Osteoblast (primary cell): ENCODE results near the gene TBC1D9. TPM values are rescaled to one million over a fixed set of nuclear protein-coding genes. Genes with fewer than 3 reads are reported as not detected.

ENCODE experiments used
- DNase-seq: peaks from one replicate; pipeline ENCODE4 v3.0.0; 2011; ENCODE audit warnings: low spot score, mixed read lengths; ENCODE audit not compliant: insufficient read length; ENCODE audit errors: missing footprints
- H2AFZ ChIP-seq: 2 replicates; pipeline ENCODE4 v1.6.0; 2011; ENCODE audit warnings: mild to moderate bottlenecking, low read length
- H3K27ac ChIP-seq: 2 replicates; pipeline ENCODE4 v1.5.1; 2011; ENCODE audit warnings: mild to moderate bottlenecking, low read depth, low read length, moderate library complexity
- H3K27me3 ChIP-seq: 2 replicates; pipeline ENCODE4 v1.6.0; 2012; ENCODE audit warnings: mild to moderate bottlenecking, control low read depth, inconsistent platforms, low read length, moderate library complexity; ENCODE audit not compliant: insufficient read depth
- H3K36me3 ChIP-seq: 2 replicates; pipeline ENCODE4 v1.5.1; 2011; ENCODE audit warnings: mild to moderate bottlenecking, low read length, control low read depth, moderate library complexity; ENCODE audit not compliant: insufficient read depth
- H3K4me1 ChIP-seq: 2 replicates; pipeline ENCODE4 v1.5.1; 2011; ENCODE audit warnings: mild to moderate bottlenecking, low read length, control low read depth, moderate library complexity; ENCODE audit not compliant: insufficient read depth
- H3K4me2 ChIP-seq: 2 replicates; pipeline ENCODE4 v1.6.0; 2011; ENCODE audit warnings: mild to moderate bottlenecking, low read length; ENCODE audit not compliant: insufficient read depth
- H3K4me3 ChIP-seq: fragments of 200-600 bp; sonication (generic); 3 replicates; pipeline ENCODE4 v1.5.1; 2012; ENCODE audit warnings: mild to moderate bottlenecking, low read length, inconsistent platforms; ENCODE audit not compliant: insufficient read depth
- H3K79me2 ChIP-seq: 2 replicates; pipeline ENCODE4 v1.6.0; 2012; ENCODE audit warnings: mild to moderate bottlenecking, low read length, control low read depth, inconsistent platforms; ENCODE audit not compliant: insufficient read depth
- H3K9me3 ChIP-seq: 2 replicates; pipeline ENCODE4 v1.5.1; 2011; ENCODE audit warnings: low read depth, low read length, control low read depth
- H4K20me1 ChIP-seq: 2 replicates; pipeline ENCODE4 v1.6.0; 2012; ENCODE audit warnings: mild to moderate bottlenecking, low read length, control low read depth; ENCODE audit not compliant: insufficient read depth
- total RNA-seq: library from RNA; depleted of rRNA; stranded (reverse); fragments of >200 nt; gene quantifications from 2 replicates; pipeline ENCODE4 v1.2.3, GENCODE V29; 2012
- TF ChIP-seq, protein P1 (sequence below): IDR thresholded peaks from 2 replicates; pipeline ENCODE4 v1.5.1; 2011; ENCODE audit warnings: mild to moderate bottlenecking, low read depth, low read length, moderate library complexity; ENCODE audit errors: extremely low read depth

Gene TBC1D9
- total RNA-seq, 1 donor, result 19.5 TPM

DNA sequence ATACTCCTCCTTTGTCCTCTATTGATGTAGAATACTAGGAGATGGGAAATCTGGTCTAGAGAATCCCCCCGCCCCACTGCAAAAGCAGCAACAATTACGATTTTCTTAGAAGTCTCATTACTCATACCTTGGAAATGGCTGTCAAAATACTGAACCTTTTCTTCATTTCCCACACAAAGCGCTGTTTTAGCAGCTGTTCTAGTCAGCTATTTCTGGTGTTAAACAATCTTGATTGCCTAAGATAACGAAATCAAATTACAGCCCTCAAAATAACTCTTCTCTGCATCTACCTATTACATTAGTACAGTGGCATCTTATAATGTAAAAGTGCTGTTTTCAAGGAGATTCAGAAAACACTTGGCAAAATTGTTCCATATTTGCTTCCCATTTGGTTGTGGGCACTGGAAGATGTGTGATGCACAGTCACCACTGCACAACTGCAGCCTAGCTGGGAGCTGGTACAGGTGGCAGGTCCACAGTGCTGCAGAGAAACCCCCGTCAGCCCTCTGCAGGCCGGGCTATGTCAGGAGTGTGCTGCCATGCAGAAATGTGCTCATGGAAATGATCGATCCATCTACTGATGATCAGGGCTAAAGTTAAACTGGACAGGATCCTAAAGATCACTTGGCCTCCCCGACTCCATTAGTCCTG, 50.4 kb downstream of the TBC1D9 start:
- H4K20me1 ChIP-seq, result peaks cover 9% of the 10 kb centered on the region
- H3K4me1 ChIP-seq, result no peaks in the 10 kb centered on the region
- no peaks in the 10 kb centered on the region for H3K36me3 ChIP-seq
- peaks cover 5% of the 10 kb centered on the region for H3K79me2 ChIP-seq
- no peak overlapping the region for H2AFZ ChIP-seq
- no peaks in the 10 kb centered on the region for H3K9me3 ChIP-seq
- H3K27me3 ChIP-seq, result no peaks in the 10 kb centered on the region
- no peak overlapping the region for H3K27ac ChIP-seq
- TF ChIP-seq, protein P1, sequence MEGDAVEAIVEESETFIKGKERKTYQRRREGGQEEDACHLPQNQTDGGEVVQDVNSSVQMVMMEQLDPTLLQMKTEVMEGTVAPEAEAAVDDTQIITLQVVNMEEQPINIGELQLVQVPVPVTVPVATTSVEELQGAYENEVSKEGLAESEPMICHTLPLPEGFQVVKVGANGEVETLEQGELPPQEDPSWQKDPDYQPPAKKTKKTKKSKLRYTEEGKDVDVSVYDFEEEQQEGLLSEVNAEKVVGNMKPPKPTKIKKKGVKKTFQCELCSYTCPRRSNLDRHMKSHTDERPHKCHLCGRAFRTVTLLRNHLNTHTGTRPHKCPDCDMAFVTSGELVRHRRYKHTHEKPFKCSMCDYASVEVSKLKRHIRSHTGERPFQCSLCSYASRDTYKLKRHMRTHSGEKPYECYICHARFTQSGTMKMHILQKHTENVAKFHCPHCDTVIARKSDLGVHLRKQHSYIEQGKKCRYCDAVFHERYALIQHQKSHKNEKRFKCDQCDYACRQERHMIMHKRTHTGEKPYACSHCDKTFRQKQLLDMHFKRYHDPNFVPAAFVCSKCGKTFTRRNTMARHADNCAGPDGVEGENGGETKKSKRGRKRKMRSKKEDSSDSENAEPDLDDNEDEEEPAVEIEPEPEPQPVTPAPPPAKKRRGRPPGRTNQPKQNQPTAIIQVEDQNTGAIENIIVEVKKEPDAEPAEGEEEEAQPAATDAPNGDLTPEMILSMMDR, result no peak
- no peak overlapping the region for H3K4me2 ChIP-seq
- no peak for DNase-seq
- no peak overlapping the region for H3K4me3 ChIP-seq

DNA sequence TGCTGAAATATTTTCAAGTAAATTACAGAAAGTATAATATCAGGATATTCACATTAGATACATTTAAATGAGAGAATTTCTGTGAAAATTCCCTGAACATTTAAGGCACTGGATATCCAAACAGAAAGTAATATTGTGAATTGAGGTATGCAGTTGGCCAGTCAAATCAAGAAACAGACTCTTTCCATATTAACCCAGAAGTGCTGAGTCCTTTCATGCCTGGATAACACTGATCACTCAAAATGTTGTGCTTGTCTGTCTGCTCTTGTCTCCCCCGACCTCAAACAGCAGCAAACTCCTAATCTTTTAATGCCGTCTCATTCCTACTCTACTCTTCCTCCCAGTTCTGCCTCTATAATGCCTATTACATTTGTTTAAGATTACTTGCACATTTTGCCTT, 51.2 kb downstream of the TBC1D9 start:
- H3K27me3 ChIP-seq, result no peaks in the 10 kb centered on the region
- H2AFZ ChIP-seq, result no peak overlapping the region
- H3K27ac ChIP-seq, result no peak overlapping the region
- no peaks in the 10 kb centered on the region for H3K9me3 ChIP-seq
- peaks cover 6% of the 10 kb centered on the region for H4K20me1 ChIP-seq
- no peak for DNase-seq
- TF ChIP-seq, protein P1, result no peak
- H3K36me3 ChIP-seq, result no peaks in the 10 kb centered on the region
- H3K4me3 ChIP-seq, result no peak overlapping the region
- H3K4me2 ChIP-seq, result no peak overlapping the region
- peaks cover 5% of the 10 kb centered on the region for H3K79me2 ChIP-seq
- H3K4me1 ChIP-seq, result no peaks in the 10 kb centered on the region

DNA sequence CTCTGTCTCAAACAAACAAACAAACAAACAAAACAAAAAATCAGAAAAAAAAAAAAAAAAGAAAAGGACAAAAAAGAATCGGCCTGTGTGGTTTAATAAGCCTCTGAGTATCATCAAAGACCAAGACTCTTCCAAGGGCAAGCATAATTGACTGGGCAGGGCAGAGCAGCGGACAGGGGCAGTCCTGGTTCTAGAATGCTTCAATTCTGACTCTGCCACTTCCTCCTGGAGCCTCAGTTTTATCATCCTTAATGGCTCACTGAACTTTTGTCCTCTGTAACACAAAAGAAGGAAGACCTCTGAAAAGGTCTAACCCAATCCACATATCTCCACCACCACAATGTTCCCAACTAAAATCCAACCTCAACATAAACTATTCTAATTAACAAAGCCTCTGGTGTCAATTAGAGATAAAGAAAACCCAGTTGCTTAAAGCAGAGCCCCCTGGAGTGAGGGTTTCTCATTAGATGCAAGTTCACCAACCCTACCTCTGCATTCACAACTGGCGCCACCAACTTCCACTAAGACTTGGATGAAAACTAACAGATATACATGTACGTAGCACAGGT, 51.7 kb downstream of the TBC1D9 start:
- DNase-seq, result no peak
- no peak overlapping the region for H2AFZ ChIP-seq
- H3K4me3 ChIP-seq, result no peak overlapping the region
- no peaks in the 10 kb centered on the region for H3K4me1 ChIP-seq
- H3K36me3 ChIP-seq, result no peaks in the 10 kb centered on the region
- peaks cover 4% of the 10 kb centered on the region for H4K20me1 ChIP-seq
- TF ChIP-seq, protein P1, result no peak
- peaks cover 2% of the 10 kb centered on the region for H3K79me2 ChIP-seq
- H3K9me3 ChIP-seq, result no peaks in the 10 kb centered on the region
- no peak overlapping the region for H3K4me2 ChIP-seq
- H3K27ac ChIP-seq, result no peak overlapping the region
- no peaks in the 10 kb centered on the region for H3K27me3 ChIP-seq

DNA sequence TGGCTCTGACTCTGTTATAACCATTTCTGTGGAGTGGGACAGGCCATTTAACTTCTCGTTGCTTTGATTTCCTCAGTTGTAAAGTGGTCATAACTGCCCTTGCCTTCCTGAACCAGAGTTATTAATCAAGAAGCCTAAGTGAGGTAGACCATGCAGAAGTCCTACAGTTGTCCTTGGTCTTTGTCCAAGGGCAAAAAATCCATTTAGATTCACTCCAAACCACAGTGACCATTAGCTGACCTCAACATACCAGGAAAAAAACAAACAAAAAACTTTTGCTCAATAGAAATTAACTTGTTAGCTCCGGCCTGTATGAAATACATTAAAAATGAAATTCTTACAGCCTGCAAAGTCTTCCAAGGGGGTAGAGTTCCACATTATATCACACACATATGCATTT, 52.7 kb downstream of the TBC1D9 start:
- Histone ChIP-seq H3K79me2 (peaks cover 2% of the 10 kb centered on the region), H2AFZ (no peak overlapping the region), H3K4me1 (no peaks in the 10 kb centered on the region), H3K27ac (no peak overlapping the region), H3K4me2 (no peak overlapping the region), H3K36me3 (no peaks in the 10 kb centered on the region), H3K9me3 (no peaks in the 10 kb centered on the region), H4K20me1 (peaks cover 4% of the 10 kb centered on the region), H3K27me3 (no peaks in the 10 kb centered on the region), H3K4me3 (no peak overlapping the region)
- TF ChIP-seq, protein P1, result no peak
- DNase-seq, result no peak
